Activated CD4-positive, alpha-beta T cell treated with anti-CD3 and anti-CD28 coated beads, Interleukin-2, amount 10 ng/mL, durations not matched to agents 24 days and 14 days (primary cell): ENCODE data around the gene C12orf43. TPM values are rescaled to one million over a fixed set of nuclear protein-coding genes. Genes with fewer than 3 reads are reported as not detected.

Experiments used
- DNase-seq: peaks from one replicate; pipeline ENCODE4 v3.0.0; 2022
- H3K27ac Mint-ChIP-seq: one replicate; pipeline ENCODE4 v1.8.0; 2022; ENCODE audit warnings: mild to moderate bottlenecking, mixed read lengths
- H3K27me3 Mint-ChIP-seq: one replicate; pipeline ENCODE4 v1.8.0; 2022; ENCODE audit warnings: mixed read lengths
- H3K36me3 Mint-ChIP-seq: one replicate; pipeline ENCODE4 v1.8.0; 2022; ENCODE audit warnings: low read depth, mild to moderate bottlenecking, mixed read lengths
- H3K4me1 Mint-ChIP-seq: one replicate; pipeline ENCODE4 v1.8.0; 2021; ENCODE audit warnings: mixed read lengths
- H3K4me3 Mint-ChIP-seq: one replicate; pipeline ENCODE4 v1.8.0; 2022; ENCODE audit warnings: mild to moderate bottlenecking, moderate library complexity, mixed read lengths
- H3K9me3 Mint-ChIP-seq: one replicate; pipeline ENCODE4 v1.8.0; 2021; ENCODE audit warnings: mixed read lengths
- intact Hi-C: fragments of 100-400 bp; cut with micrococcal nuclease; formaldehyde crosslinking; loops from one replicate; pipeline ENCODE4 v1.15.1; 2023
- total RNA-seq: library from RNA; stranded (reverse); gene quantifications from 2 replicates; pipeline ENCODE4 v1.2.3, GENCODE V29; 2022

Gene C12orf43
- total RNA-seq, 1 donor from 2014 or later = 35.3 TPM

DNA sequence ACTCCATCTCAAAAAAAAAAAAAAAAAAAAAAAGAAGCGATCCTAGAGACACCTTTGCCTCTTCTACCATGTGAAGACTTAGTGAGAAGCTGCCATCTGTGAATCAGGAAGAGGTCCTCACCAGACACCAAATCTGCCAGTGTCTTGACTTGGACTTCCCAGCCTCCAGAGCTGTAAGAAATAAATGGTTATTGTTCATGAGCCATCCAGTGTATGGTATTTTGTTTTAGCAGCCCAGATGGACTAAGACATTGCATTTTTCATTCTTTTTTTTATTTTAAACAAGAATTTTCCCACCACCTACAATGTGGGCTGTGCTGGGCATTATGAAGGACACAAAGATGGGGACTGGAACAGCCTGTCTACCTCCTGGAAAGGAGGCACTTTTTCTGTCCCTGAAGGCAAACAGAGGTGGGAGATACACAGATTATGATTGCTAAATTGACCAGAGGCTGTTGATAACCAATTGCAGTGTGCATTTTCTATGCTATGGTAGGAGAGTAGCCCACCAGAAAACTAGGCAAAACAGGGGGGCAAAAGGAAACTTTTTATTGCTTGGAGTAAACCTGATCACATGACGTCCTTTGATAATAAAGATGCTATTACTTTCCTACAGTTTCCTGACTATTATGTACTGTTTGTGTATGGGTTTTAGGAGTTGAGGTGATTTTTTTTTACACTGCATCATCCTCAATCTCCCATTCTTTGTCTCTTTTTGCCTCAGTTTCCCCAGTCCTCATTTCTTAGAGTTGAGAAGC lies 2.8 kb upstream of the C12orf43 start:
- Mint-ChIP-seq H3K27ac (no peak overlapping the region), H3K36me3 (peaks cover 24% of the 10 kb centered on the region), H3K9me3 (no peaks in the 10 kb centered on the region), H3K4me3 (no peak overlapping the region), H3K4me1 (peaks cover 15% of the 10 kb centered on the region), H3K27me3 (no peaks in the 10 kb centered on the region)
- no peak for DNase-seq
- intact Hi-C loops = loop anchor here (5.0 kb wide), 1 partner anchor 43 kb away; no protein-coding TSS in a partner anchor

DNA sequence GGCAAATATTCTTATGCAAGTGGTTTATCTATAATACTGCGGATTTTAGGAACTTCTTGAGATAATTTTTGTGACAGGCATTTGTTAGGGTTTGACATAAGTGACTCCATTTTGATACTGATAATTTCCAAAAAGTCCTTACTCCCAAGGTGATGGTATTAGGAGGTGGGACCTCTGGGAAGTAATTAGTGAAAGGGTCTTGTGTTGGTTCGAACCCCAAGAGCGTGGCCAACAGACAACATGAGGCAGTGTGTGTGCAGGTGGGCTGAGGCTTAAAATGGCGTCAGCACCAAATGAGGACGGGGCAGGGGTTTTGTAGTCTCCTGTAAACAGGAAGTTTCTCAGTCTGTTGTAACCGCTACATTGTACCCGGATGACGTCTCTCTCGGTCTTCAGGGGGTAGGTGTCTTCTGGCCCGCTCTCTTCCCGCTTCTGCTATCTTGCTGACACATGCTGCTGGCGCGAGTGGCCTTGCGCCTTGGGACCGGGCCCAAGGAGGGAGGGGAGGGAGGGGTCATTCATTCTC lies 1.7 kb upstream of the C12orf43 start:
- Mint-ChIP-seq H3K36me3 (peaks cover 20% of the 10 kb centered on the region), H3K27me3 (no peaks in the 10 kb centered on the region)
- intact Hi-C loops = loop anchor here (5.0 kb wide), 1 partner anchor 44 kb away; no protein-coding TSS in a partner anchor

DNA sequence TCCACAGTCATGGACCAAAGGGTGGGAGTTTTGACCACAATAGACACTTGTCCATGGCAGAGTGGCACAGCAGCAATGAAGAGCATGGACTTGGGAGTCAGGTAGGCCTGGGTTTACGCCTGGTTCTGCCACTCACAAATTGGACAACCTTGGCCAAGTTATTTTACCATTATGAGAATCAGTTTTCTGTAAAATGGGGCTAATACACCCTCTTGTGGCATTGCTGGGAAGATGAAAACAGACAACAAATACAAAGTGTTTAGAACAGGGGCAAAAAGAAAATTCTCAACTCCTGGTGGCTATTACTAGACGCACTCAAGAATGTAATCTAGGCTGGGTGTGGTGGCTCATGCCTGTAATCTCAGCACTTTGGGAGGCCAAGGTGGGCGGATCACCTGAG lies 2.6 kb downstream of the C12orf43 start:
- Mint-ChIP-seq H3K36me3 (peaks cover 23% of the 10 kb centered on the region), H3K9me3 (no peaks in the 10 kb centered on the region), H3K27me3 (no peaks in the 10 kb centered on the region), H3K27ac (no peak overlapping the region), H3K4me3 (peak overlapping the region; percentile 8), H3K4me1 (peaks cover 20% of the 10 kb centered on the region)
- no peak for DNase-seq
- intact Hi-C loops = no loop called here

More for the DNA sequence above, 1.7 kb upstream of the C12orf43 start:
- no peak for DNase-seq
- H3K27ac Mint-ChIP-seq = no peak overlapping the region
- H3K4me3 Mint-ChIP-seq = no peak overlapping the region
- no peaks in the 10 kb centered on the region for H3K9me3 Mint-ChIP-seq
- peaks cover 15% of the 10 kb centered on the region for H3K4me1 Mint-ChIP-seq

DNA sequence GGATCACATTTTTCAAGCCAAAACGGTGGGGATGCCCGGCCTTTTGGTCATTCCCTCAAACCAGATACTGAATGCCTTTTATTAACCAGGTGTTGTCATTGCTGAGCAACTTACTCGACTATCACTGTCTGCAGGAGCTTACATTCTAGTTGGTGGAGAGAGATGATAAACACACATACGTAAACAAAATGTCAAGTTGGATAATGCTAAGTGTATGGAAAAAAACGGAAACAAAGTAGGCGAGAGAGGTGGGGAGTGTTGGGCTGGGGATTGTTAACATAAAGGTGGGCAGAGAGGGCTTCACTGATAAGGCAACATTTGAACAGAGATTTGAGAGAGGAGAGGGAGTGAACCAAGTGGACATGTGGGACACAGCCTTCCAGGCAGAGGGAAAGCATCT lies 4.5 kb downstream of the C12orf43 start:
- peak overlapping the region; percentile 18 for H3K4me3 Mint-ChIP-seq
- no peaks in the 10 kb centered on the region for H3K27me3 Mint-ChIP-seq
- no peak for DNase-seq
- H3K36me3 Mint-ChIP-seq = peaks cover 27% of the 10 kb centered on the region
- H3K4me1 Mint-ChIP-seq = peaks cover 20% of the 10 kb centered on the region
- H3K27ac Mint-ChIP-seq = no peak overlapping the region
- no peaks in the 10 kb centered on the region for H3K9me3 Mint-ChIP-seq
- intact Hi-C loops = no loop called here

DNA sequence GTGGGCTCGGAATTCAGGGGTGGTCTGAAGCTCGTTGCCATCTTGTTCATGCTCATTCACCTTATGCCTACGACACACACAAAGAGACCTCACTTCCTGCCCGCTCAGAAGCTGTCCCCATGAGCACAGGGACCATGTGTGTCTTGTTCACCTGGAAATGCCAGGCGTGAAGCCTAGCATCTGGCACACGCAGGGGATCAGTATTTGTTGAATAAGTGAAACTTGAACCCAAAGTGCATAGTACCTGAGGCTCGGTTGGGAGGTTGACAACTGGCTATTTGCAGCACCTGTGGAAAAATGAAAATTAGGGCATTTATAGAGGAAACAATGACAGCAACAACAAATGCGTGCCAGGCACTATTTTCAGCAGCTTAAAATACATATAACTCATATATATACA lies 5.4 kb downstream of the C12orf43 start:
- H3K9me3 Mint-ChIP-seq = no peaks in the 10 kb centered on the region
- no peak overlapping the region for H3K4me3 Mint-ChIP-seq
- peaks cover 24% of the 10 kb centered on the region for H3K36me3 Mint-ChIP-seq
- no peak for DNase-seq
- H3K27me3 Mint-ChIP-seq = no peaks in the 10 kb centered on the region
- no peak overlapping the region for H3K27ac Mint-ChIP-seq
- H3K4me1 Mint-ChIP-seq = peaks cover 15% of the 10 kb centered on the region
- intact Hi-C loops = no loop called here

DNA sequence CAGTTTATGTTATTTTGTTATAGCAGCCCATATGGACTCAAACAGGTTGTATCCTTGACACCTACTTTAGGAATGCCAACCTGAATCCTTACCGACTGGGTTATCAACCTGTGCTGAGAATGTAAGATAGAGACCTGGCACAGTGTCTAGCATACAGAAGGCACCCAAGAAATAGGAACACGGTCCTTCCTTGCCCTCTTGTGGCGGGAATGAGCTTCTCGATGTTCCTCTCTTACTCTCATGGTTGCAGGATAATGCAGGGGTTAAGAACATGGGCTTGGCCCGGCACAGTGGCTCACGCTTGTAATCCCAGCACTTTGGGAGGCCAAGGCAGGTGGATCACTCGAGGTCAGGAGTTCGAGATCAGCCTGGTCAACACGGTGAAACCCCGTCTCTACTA lies 6.5 kb downstream of the C12orf43 start:
- intact Hi-C loops = no loop called here
- peaks cover 12% of the 10 kb centered on the region for H3K4me1 Mint-ChIP-seq
- H3K27me3 Mint-ChIP-seq = no peaks in the 10 kb centered on the region
- no peak overlapping the region for H3K4me3 Mint-ChIP-seq
- H3K36me3 Mint-ChIP-seq = peaks cover 31% of the 10 kb centered on the region
- H3K27ac Mint-ChIP-seq = no peak overlapping the region
- DNase-seq = no peak
- no peaks in the 10 kb centered on the region for H3K9me3 Mint-ChIP-seq

DNA sequence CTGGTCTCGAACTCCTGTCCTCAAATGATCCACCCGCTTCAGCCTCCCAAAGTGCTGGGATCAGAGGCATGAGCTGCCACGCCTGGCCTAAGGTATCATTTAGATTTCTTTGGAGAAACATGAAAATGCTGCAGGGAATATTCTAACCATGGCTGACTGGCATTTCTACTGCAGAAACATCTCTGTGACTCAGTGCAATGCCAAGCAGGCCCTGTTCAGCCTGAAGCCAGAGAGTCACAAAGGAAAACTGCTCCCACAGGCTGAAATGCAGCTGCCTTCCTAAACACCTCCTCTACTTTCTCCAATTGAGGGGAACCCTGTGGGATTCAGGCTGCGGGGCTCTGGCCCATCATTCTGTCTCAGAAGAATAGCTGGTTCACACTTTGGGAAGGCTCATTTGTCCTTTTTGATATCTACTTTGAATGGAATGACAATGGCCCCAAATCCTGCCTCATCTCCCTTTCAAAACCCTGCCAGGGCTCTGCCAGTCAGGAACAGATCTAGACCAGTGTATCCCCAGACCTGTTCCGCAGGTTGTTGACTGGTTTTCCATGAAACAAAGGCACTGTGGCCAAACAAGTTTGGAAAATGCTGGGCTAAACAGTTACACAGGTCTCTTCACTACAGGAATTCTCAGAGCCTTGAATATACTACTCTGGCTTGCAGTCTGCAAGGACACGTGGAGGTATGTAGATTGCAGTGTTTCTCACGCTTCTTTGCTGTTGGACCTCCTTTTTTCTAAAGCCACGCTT lies 7.8 kb downstream of the C12orf43 start:
- no peaks in the 10 kb centered on the region for H3K9me3 Mint-ChIP-seq
- DNase-seq = no peak
- intact Hi-C loops = no loop called here
- H3K27ac Mint-ChIP-seq = no peak overlapping the region
- no peaks in the 10 kb centered on the region for H3K27me3 Mint-ChIP-seq
- peaks cover 10% of the 10 kb centered on the region for H3K4me1 Mint-ChIP-seq
- peaks cover 38% of the 10 kb centered on the region for H3K36me3 Mint-ChIP-seq
- no peak overlapping the region for H3K4me3 Mint-ChIP-seq

DNA sequence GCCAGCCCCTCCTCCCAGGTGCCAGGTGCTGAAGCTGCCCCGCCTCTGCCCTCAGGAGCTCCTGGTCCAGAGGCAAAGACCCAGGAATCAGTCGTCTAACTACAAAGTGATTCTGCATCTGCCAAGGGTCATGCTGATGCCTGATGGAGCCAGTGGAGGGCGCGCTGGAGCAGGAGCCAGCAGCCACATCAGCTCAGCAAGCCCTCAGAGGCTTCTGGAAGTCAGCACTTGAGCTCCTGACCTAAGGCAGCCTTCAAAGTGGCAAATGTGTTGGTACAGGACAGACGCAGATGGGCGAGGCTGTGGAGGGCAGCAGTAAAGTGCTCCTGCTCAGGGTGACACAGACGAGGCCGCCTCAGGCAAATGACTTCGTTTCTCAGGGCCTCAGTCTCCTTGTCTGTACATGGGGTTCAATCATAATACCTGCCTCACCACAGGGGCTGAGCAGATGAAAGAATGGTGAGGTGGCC lies 10.9 kb downstream of the C12orf43 start:
- DNase-seq = peak; percentile 86
- Mint-ChIP-seq H3K27ac (peak overlapping the region; percentile 51), H3K4me3 (no peak overlapping the region), H3K4me1 (peaks cover 5% of the 10 kb centered on the region), H3K27me3 (no peaks in the 10 kb centered on the region), H3K9me3 (no peaks in the 10 kb centered on the region), H3K36me3 (peaks cover 31% of the 10 kb centered on the region)
- intact Hi-C loops = loop anchor here (1.0 kb wide), 1 partner anchor 105 kb away; no protein-coding TSS in a partner anchor

DNA sequence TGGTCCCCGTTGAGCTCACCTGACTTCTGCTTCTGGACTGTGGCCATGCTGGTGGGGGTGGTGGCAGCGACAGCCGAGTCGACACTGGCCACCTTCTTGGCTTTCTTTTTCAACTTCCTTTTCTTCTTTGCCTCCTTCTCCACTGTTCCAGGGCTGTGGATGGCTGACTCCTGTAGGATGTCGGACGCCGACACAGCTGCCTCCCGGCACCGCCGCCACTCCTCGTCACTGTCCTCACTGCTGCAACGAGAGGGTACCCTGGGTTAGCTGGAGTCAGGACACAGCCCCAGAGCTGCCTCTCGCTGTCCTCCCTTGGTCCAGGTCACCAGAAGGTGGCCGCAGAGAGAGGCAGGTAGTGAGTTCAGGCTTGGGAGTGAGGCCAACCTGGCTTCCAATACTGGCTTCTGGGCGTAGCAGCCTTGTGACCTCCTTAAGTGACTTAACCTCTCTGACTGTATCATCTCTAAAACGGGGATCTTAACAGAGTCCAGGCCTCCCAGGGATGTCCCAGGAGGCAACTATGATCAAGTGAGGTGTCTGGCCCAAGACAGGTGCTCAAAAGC lies 12.0 kb downstream of the C12orf43 start:
- Mint-ChIP-seq H3K4me1 (peaks cover 5% of the 10 kb centered on the region), H3K36me3 (peaks cover 29% of the 10 kb centered on the region), H3K27ac (no peak overlapping the region), H3K4me3 (no peak overlapping the region), H3K27me3 (no peaks in the 10 kb centered on the region), H3K9me3 (no peaks in the 10 kb centered on the region)
- no peak for DNase-seq
- intact Hi-C loops = no loop called here

DNA sequence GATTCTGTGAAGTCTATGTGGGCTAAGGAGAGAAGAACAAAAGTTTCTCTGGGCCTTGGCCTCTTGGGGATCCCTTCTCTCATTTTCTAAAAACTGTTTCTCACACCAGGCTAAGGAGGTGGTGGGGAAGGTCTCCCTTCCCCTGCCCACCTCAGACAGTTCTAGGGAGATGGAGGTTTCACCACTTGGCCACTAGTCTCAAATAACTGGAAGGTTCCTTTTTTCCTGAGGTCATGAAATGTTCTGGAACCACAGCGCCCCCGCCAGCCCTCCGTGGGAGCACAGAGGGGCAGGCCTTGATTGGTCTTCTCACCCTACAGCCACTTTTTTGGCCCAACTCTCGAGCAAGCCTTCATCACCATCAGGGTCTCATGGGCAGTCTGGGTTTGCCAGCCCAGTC lies 12.6 kb downstream of the C12orf43 start:
- Mint-ChIP-seq H3K27me3 (no peaks in the 10 kb centered on the region), H3K27ac (no peak overlapping the region), H3K4me3 (no peak overlapping the region), H3K9me3 (no peaks in the 10 kb centered on the region), H3K36me3 (peaks cover 25% of the 10 kb centered on the region), H3K4me1 (peaks cover 5% of the 10 kb centered on the region)
- DNase-seq = no peak
- intact Hi-C loops = no loop called here

DNA sequence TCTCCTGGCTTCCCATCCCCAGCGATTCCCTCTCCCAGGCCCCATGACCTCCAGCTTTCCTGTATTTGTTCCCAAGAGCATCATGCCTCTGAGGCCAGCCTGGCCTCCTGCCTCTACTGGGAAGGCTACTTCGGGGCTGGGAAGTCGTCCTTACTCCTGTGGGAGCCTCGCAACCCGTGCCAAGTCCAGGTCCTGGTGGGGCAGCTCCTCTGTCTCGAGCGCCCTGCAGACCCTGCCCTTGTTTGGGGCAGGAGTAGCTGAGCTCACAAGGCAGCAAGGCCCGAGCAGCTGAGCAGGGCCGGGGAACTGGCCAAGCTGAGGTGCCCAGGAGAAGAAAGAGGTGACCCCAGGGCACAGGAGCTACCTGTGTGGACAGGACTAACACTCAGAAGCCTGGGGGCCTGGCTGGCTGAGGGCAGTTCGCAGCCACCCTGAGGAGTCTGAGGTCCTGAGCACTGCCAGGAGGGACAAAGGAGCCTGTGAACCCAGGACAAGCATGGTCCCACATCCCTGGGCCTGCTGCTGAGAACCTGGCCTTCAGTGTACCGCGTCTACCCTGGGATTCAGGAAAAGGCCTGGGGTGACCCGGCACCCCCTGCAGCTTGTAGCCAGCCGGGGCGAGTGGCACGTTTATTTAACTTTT lies 14.3 kb downstream of the C12orf43 start:
- peaks cover 20% of the 10 kb centered on the region for H3K36me3 Mint-ChIP-seq
- H3K27ac Mint-ChIP-seq = no peak overlapping the region
- H3K4me3 Mint-ChIP-seq = no peak overlapping the region
- intact Hi-C loops = no loop called here
- no peaks in the 10 kb centered on the region for H3K9me3 Mint-ChIP-seq
- peaks cover 5% of the 10 kb centered on the region for H3K4me1 Mint-ChIP-seq
- no peaks in the 10 kb centered on the region for H3K27me3 Mint-ChIP-seq
- no peak for DNase-seq

DNA sequence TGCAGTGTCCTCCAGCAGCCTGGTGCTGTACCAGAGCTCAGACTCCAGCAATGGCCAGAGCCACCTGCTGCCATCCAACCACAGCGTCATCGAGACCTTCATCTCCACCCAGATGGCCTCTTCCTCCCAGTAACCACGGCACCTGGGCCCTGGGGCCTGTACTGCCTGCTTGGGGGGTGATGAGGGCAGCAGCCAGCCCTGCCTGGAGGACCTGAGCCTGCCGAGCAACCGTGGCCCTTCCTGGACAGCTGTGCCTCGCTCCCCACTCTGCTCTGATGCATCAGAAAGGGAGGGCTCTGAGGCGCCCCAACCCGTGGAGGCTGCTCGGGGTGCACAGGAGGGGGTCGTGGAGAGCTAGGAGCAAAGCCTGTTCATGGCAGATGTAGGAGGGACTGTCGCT lies 15.2 kb downstream of the C12orf43 start:
- H3K27me3 Mint-ChIP-seq = no peaks in the 10 kb centered on the region
- H3K9me3 Mint-ChIP-seq = no peaks in the 10 kb centered on the region
- no peak overlapping the region for H3K27ac Mint-ChIP-seq
- peaks cover 5% of the 10 kb centered on the region for H3K4me1 Mint-ChIP-seq
- DNase-seq = no peak
- intact Hi-C loops = no loop called here
- no peak overlapping the region for H3K4me3 Mint-ChIP-seq
- peaks cover 20% of the 10 kb centered on the region for H3K36me3 Mint-ChIP-seq

DNA sequence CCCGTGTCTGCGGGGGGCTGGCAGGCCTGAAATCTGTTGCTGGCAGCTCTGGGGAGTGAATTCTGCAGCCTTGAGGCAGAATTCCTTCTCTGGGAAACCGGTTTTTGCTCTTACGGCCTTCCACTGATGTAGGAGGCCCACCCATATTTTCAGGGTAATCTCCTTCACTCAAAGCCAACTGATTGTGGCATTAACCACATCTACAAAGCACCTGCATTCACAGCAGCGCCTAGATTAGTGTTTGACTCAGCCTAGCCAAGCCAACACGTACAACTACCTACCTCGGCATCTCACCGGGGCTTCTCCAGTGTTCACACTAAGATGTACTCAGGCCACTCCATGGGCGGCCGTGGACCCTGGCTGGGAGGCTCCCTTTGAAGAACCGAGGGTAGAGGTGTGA lies 15.8 kb downstream of the C12orf43 start:
- H3K36me3 Mint-ChIP-seq = peaks cover 19% of the 10 kb centered on the region
- intact Hi-C loops = no loop called here

More for the DNA sequence above, 15.8 kb downstream of the C12orf43 start:
- peaks cover 4% of the 10 kb centered on the region for H3K4me1 Mint-ChIP-seq
- no peak overlapping the region for H3K4me3 Mint-ChIP-seq
- H3K27me3 Mint-ChIP-seq = peaks cover 2% of the 10 kb centered on the region
- no peak for DNase-seq
- H3K9me3 Mint-ChIP-seq = no peaks in the 10 kb centered on the region
- no peak overlapping the region for H3K27ac Mint-ChIP-seq
